ENCODE measurements around the gene ATF2. TPM values are rescaled to one million over a fixed set of nuclear protein-coding genes. Genes with fewer than 3 reads are reported as not detected.

Gene ATF2
- total RNA-seq, 1 donor: 80.7 TPM

- Histone ChIP-seq H3K4me1 (ENCODE audit: insufficient read depth, low read length) (no peaks in the 10 kb centered on the region), H3K79me2 (ENCODE audit: insufficient read depth, low read length) (no peaks in the 10 kb centered on the region), H3K4me2 (ENCODE audit: insufficient read depth, low read length) (no peak overlapping the region), H2AFZ (ENCODE audit: low read length) (no peak overlapping the region), H3K27ac (ENCODE audit: low read depth, low read length) (no peak overlapping the region), H3K36me3 (ENCODE audit: insufficient read depth, low read length) (peaks cover 35% of the 10 kb centered on the region), H4K20me1 (ENCODE audit: insufficient read depth, low read length) (no peaks in the 10 kb centered on the region), H3K9me3 (ENCODE audit: low read depth, low read length) (no peaks in the 10 kb centered on the region), H3K27me3 (ENCODE audit: insufficient read depth, low read length) (no peaks in the 10 kb centered on the region), H3K4me3 (ENCODE audit: insufficient read depth, low read length) (no peak overlapping the region)
- DNase-seq (ENCODE audit: insufficient read length, low spot score, missing footprints): no peak
- TF ChIP-seq CTCF (IDR thresholded peaks at IDR 0.05; ENCODE audit: extremely low read depth, low read depth, low read length): no peak
These were observed 87.5 kb downstream of the ATF2 start for GRCh38 chr2:175080479-175080878.

DNA sequence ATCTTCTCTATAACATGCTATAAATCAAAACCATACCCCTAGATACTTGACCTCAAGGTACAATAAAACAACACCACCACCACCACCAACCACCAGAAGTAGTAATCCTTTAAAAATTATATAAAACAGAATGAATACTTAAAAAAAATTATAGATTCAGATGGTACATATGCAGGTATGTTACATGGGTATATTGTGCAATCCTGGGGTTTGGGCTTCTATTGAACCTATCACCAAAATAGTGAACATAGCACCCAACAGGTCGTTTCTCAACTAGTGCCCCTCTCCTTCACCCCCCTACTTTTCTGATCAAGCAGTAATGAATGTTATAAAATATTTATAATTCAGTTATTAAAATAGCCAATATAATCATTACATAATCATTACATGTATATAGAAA lies 91.7 kb downstream of the ATF2 start:
- no peaks in the 10 kb centered on the region for H3K9me3 ChIP-seq (ENCODE audit: low read depth, low read length)
- no peaks in the 10 kb centered on the region for H3K79me2 ChIP-seq (ENCODE audit: insufficient read depth, low read length)
- H2AFZ ChIP-seq (ENCODE audit: low read length): no peak overlapping the region
- H3K4me1 ChIP-seq (ENCODE audit: insufficient read depth, low read length): no peaks in the 10 kb centered on the region
- no peak for DNase-seq (ENCODE audit: insufficient read length, low spot score, missing footprints)
- H3K27me3 ChIP-seq (ENCODE audit: insufficient read depth, low read length): no peaks in the 10 kb centered on the region
- no peak for TF ChIP-seq CTCF (IDR thresholded peaks at IDR 0.05; ENCODE audit: extremely low read depth, low read depth, low read length)
- no peak overlapping the region for H3K4me2 ChIP-seq (ENCODE audit: insufficient read depth, low read length)
- no peaks in the 10 kb centered on the region for H4K20me1 ChIP-seq (ENCODE audit: insufficient read depth, low read length)
- peaks cover 42% of the 10 kb centered on the region for H3K36me3 ChIP-seq (ENCODE audit: insufficient read depth, low read length)
- no peak overlapping the region for H3K27ac ChIP-seq (ENCODE audit: low read depth, low read length)
- no peak overlapping the region for H3K4me3 ChIP-seq (ENCODE audit: insufficient read depth, low read length)

- TF ChIP-seq CTCF (IDR thresholded peaks at IDR 0.05; ENCODE audit: extremely low read depth, low read depth, low read length): no peak
- no peak for DNase-seq (ENCODE audit: insufficient read length, low spot score, missing footprints)
- no peaks in the 10 kb centered on the region for H4K20me1 ChIP-seq (ENCODE audit: insufficient read depth, low read length)
- no peak overlapping the region for H2AFZ ChIP-seq (ENCODE audit: low read length)
- no peaks in the 10 kb centered on the region for H3K79me2 ChIP-seq (ENCODE audit: insufficient read depth, low read length)
- H3K4me3 ChIP-seq (ENCODE audit: insufficient read depth, low read length): no peak overlapping the region
- H3K4me2 ChIP-seq (ENCODE audit: insufficient read depth, low read length): no peak overlapping the region
- no peaks in the 10 kb centered on the region for H3K9me3 ChIP-seq (ENCODE audit: low read depth, low read length)
- H3K36me3 ChIP-seq (ENCODE audit: insufficient read depth, low read length): peaks cover 30% of the 10 kb centered on the region
- H3K27me3 ChIP-seq (ENCODE audit: insufficient read depth, low read length): no peaks in the 10 kb centered on the region
- H3K4me1 ChIP-seq (ENCODE audit: insufficient read depth, low read length): no peaks in the 10 kb centered on the region
- H3K27ac ChIP-seq (ENCODE audit: low read depth, low read length): no peak overlapping the region
These were observed 93.5 kb downstream of the ATF2 start for GRCh38 chr2:175074478-175074877.

- no peak for TF ChIP-seq CTCF (IDR thresholded peaks at IDR 0.05; ENCODE audit: extremely low read depth, low read depth, low read length)
- Histone ChIP-seq H3K27ac (ENCODE audit: low read depth, low read length) (no peak overlapping the region), H4K20me1 (ENCODE audit: insufficient read depth, low read length) (no peaks in the 10 kb centered on the region), H3K4me2 (ENCODE audit: insufficient read depth, low read length) (no peak overlapping the region), H3K36me3 (ENCODE audit: insufficient read depth, low read length) (peaks cover 13% of the 10 kb centered on the region), H3K4me1 (ENCODE audit: insufficient read depth, low read length) (no peaks in the 10 kb centered on the region), H3K79me2 (ENCODE audit: insufficient read depth, low read length) (no peaks in the 10 kb centered on the region), H3K4me3 (ENCODE audit: insufficient read depth, low read length) (no peak overlapping the region), H3K27me3 (ENCODE audit: insufficient read depth, low read length) (no peaks in the 10 kb centered on the region), H2AFZ (ENCODE audit: low read length) (no peak overlapping the region), H3K9me3 (ENCODE audit: low read depth, low read length) (no peaks in the 10 kb centered on the region)
- no peak for DNase-seq (ENCODE audit: insufficient read length, low spot score, missing footprints)
These were observed 99.5 kb downstream of the ATF2 start for GRCh38 chr2:175068534-175068933.

Measured in osteoblast (primary cell).